PC-9 (cell line): ENCODE results near the gene CPNE4.

Source experiments
- EZH2 ChIP-seq: fragments of 200-600 bp; sonication (generic); IDR thresholded peaks from 2 replicates; pipeline ENCODE4 v1.8.0; 2017; ENCODE audit warnings: antibody characterized with exemption, low read depth
- TF ChIP-seq, protein P1 (sequence below): fragments of 200-600 bp; sonication (generic); conservative IDR thresholded peaks from 2 replicates; pipeline ENCODE4 v1.6.1; 2017; ENCODE audit warnings: mixed run types, antibody characterized with exemption, mild to moderate bottlenecking, moderate library complexity

DNA sequence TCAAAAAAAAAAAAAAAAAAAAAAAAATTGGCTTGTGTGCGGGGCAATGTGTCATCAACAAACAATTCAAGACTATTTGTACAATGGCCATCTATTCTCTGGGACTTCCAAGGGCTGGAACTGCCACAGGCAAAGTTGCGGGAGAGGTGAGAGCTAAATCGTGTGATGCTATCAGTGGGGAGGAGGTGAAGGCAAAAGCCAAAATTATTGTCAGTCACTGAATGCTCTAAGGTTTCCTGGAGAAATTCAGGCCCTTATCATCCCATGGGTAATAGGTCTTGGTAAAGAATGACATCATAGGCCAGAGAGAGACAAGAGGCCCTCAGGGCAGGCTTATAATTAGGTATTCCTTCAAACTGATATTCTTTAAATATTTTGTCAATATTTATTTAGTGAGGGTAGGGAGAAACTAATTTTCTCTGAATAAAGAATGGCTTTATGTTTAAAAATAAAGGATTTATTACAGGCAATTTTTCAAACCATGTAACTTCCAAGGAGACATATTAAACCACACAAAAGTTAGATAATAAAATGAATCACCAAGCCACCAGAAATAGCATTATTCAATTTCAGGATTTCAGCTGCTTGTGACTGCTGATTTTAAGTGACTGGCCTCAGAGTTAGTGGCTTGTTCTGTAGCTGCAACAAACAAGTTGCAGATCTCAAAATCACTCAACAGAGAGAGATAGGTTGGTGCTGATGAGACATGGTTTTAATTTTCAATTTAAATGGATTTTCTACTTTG is 305.7 kb downstream of the CPNE4 start:
- TF ChIP-seq, protein P1, sequence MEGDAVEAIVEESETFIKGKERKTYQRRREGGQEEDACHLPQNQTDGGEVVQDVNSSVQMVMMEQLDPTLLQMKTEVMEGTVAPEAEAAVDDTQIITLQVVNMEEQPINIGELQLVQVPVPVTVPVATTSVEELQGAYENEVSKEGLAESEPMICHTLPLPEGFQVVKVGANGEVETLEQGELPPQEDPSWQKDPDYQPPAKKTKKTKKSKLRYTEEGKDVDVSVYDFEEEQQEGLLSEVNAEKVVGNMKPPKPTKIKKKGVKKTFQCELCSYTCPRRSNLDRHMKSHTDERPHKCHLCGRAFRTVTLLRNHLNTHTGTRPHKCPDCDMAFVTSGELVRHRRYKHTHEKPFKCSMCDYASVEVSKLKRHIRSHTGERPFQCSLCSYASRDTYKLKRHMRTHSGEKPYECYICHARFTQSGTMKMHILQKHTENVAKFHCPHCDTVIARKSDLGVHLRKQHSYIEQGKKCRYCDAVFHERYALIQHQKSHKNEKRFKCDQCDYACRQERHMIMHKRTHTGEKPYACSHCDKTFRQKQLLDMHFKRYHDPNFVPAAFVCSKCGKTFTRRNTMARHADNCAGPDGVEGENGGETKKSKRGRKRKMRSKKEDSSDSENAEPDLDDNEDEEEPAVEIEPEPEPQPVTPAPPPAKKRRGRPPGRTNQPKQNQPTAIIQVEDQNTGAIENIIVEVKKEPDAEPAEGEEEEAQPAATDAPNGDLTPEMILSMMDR = no peak
- TF ChIP-seq EZH2 = no peak
